GM10248 (cell line): Measurements from ENCODE around the gene EPHA1.

Experiments used
- CTCF ChIA-PET: fragments of 300-600 bp; sonication (Branson Sonifier 250); formaldehyde crosslinking; extraction: SDS; loops from one replicate; lab custom pipeline; 2021; ENCODE audit warnings: antibody characterized with exemption; lab: Yijun Ruan, JAX
- POLR2A ChIA-PET: fragments of 350-650 bp; sonication (Branson Sonifier 250); formaldehyde crosslinking; extraction: SDS; loops from one replicate; lab custom pipeline; 2020; ENCODE audit warnings: antibody characterized with exemption; lab: Yijun Ruan, JAX
- DNase-seq: peaks from one replicate; pipeline ENCODE4 v3.0.0; 2012; ENCODE audit errors: extremely low spot score
- TF ChIP-seq, protein P1 (sequence below): IDR thresholded peaks from 2 replicates; pipeline ENCODE4 v1.5.1; 2012; ENCODE audit warnings: mild to moderate bottlenecking, low read depth; ENCODE audit errors: extremely low read depth, missing control alignments, control extremely low read depth

The EPHA1 gene

DNA sequence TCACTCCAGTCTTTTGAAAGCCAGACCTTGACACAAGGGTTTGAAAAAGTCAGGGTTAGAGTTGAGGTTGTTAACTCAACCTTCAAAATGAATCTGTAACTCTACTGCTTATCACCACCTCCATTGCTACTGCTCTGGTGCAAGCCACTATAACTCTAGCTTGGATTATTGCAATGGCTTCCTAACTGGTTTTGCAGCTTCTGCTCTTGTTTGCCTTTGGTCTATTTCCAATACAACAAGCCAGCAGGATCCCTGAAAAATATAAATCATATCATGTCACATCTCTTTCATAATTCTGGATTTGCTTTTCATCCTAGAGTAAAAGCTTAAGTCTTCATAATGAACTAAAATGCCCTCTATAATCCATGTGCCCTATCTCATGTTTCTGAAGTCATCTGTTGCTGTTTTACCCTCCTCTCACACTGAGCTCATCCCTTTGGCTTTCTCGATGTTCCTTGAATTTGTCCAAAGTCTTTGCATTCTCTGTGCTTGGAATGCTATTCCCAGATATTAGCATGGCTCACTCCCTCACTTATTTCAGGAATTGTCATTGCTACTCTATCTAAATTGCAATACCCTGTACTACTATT lies 45.5 kb upstream of the EPHA1 start:
- ChIA-PET CTCF (no interaction called here), POLR2A (no interaction called here)
- no peak for DNase-seq
- TF ChIP-seq, protein P1, sequence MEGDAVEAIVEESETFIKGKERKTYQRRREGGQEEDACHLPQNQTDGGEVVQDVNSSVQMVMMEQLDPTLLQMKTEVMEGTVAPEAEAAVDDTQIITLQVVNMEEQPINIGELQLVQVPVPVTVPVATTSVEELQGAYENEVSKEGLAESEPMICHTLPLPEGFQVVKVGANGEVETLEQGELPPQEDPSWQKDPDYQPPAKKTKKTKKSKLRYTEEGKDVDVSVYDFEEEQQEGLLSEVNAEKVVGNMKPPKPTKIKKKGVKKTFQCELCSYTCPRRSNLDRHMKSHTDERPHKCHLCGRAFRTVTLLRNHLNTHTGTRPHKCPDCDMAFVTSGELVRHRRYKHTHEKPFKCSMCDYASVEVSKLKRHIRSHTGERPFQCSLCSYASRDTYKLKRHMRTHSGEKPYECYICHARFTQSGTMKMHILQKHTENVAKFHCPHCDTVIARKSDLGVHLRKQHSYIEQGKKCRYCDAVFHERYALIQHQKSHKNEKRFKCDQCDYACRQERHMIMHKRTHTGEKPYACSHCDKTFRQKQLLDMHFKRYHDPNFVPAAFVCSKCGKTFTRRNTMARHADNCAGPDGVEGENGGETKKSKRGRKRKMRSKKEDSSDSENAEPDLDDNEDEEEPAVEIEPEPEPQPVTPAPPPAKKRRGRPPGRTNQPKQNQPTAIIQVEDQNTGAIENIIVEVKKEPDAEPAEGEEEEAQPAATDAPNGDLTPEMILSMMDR = no peak

- no peak for DNase-seq
- ChIA-PET POLR2A (no interaction called here), CTCF (interaction anchor here (0.9 to 1.3 kb wide), 2 partner anchors 18 to 212 kb away, joined by 3 to 4 read pairs; no protein-coding TSS in a partner anchor)
- TF ChIP-seq, protein P1 = no peak
These were observed 43.8 kb upstream of the EPHA1 start for GRCh38 chr7:143452495-143452894.

DNA sequence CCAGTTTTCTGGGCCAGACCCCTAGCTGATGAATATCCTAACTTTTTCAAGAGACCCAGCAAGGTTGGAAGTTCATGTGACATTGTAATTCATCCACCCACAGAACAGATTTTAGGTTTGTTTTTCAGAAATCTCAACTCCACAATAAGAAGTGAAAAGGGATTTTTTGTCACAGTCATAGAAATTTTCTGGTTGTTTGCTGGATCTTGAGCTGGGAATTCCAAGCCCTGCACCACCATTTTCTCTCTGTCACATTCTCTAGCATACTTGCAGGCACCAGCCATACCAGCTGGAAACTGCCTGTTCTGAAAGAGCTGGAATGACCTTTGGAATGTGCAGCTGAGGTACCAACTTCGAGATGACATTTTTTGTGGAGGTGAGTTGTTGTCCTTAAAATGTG lies 43.1 kb upstream of the EPHA1 start:
- DNase-seq = no peak
- CTCF ChIA-PET = interaction anchor here (0.9 kb wide), 1 partner anchor 212 kb away, joined by 4 read pairs; no protein-coding TSS in a partner anchor
- TF ChIP-seq, protein P1 = no peak
- POLR2A ChIA-PET = no interaction called here

DNA sequence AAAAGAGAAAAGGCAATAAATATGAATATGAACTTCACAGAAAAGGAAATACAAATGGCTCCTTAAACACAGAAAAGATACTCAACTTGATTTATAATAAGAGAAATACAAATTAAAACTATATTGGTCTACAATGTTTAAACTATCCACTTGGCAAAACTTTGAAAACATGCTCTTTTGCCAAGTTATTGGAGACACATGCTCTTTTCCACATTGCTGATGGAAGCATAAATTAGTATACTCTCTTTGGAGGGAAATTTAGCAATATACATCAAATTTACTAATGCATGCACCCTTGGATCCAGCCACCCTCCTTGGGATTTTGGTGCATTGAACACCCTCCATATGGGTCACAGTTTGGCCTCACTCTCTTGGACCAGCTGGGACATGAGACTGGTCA lies 42.5 kb upstream of the EPHA1 start:
- CTCF ChIA-PET = no interaction called here

DNA sequence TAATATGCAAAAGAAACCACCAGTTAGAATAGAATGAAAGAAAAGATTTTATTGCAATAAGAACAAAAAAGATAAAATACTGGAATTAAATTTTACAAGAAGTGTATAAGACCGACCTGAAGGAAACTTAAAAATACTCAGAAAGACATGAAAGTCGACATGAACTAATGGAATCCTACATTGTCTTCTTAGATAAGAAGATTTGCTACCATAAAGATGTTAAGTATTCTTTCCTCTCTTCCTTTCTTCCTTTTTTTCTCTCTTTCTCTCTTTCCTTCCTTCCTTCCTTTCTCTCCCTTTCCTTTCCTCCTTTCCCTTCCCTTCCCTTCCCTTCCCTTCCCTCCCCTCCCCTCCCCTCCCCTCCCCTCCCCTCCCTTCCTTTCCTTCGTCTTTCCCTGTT lies 41.1 kb upstream of the EPHA1 start:
- CTCF ChIA-PET = no interaction called here
- POLR2A ChIA-PET = no interaction called here
- TF ChIP-seq, protein P1 = no peak
- no peak for DNase-seq

More for the DNA sequence above, 42.5 kb upstream of the EPHA1 start:
- DNase-seq = no peak
- POLR2A ChIA-PET = no interaction called here
- TF ChIP-seq, protein P1 = no peak

DNA sequence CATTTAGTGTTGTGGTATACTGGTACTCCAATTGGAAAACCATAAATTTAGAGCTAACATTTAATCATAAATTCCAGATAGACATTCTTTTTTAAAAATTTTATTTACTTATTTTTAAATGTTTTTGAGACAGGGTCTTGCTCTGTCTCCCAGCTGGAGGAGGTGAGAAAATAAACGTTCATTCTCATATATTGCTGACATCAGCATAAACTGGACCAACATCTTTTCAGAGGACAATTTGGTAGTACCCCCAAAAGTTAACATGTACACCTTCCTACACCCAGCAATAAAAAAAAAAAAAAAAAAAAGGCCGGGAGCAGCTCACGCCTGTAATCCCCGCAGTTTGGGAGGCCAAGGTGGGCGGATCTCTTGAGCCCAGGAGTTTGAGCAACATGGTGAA lies 39.8 kb upstream of the EPHA1 start:
- ChIA-PET POLR2A (no interaction called here), CTCF (interaction anchor here (0.9 kb wide), 1 partner anchor 208 kb away, joined by 5 read pairs; no protein-coding TSS in a partner anchor)
- TF ChIP-seq, protein P1 = no peak
- DNase-seq = no peak
